Body of pancreas (tissue), 4 donors: ENCODE data around the gene CRBN.

Experiments used
- POLR2A ChIP-seq, 3 donors: fragments of 450-650 bp; IDR thresholded peaks; one replicate each; pipeline ENCODE4 v1.6.1; 2016; ENCODE audit warnings: antibody characterized with exemption in 3 of 3, mild to moderate bottlenecking in 2 of 3
- TF ChIP-seq, protein P1 (sequence below), 7 experiments: fragments of 450-650 bp in 4 of 7; fragments of 200-600 bp in 3 of 7; sonication (generic) in 3 of 7; IDR thresholded peaks; one replicate each; pipeline ENCODE4 v1.5.1; 2016 to 2019; ENCODE audit warnings: antibody characterized with exemption in 7 of 7

DNA sequence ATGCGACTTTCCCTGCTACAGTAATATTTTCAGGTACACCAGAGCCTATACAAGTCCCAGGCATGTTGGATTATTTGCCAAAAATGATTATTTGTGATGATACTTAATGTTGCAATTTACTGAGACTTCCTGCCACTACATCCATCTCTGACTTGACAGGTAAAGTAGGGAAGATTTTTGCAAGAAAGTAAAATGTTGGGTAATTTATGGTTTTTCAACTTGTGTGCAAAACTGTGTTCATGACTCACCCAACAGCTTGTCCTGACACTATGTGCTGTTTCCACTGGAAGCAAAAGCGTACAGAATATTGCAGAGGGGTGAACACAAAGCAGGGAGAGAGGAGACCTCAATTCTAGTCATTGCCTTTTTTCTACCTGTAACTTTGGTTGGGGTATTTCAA is 5.4 kb upstream of the CRBN start:
- TF ChIP-seq, protein P1, sequence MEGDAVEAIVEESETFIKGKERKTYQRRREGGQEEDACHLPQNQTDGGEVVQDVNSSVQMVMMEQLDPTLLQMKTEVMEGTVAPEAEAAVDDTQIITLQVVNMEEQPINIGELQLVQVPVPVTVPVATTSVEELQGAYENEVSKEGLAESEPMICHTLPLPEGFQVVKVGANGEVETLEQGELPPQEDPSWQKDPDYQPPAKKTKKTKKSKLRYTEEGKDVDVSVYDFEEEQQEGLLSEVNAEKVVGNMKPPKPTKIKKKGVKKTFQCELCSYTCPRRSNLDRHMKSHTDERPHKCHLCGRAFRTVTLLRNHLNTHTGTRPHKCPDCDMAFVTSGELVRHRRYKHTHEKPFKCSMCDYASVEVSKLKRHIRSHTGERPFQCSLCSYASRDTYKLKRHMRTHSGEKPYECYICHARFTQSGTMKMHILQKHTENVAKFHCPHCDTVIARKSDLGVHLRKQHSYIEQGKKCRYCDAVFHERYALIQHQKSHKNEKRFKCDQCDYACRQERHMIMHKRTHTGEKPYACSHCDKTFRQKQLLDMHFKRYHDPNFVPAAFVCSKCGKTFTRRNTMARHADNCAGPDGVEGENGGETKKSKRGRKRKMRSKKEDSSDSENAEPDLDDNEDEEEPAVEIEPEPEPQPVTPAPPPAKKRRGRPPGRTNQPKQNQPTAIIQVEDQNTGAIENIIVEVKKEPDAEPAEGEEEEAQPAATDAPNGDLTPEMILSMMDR (IDR thresholded peaks at IDR 0.05), result no peak
- TF ChIP-seq POLR2A (IDR thresholded peaks at IDR 0.05), result no peak
